Suppressor macrophage treated with lipopolysaccharide for 4 hours (primary cell): ENCODE measurements around the gene SHC3.
A peak's percentile ranks its signal among the peaks of the same experiment; 100 is the strongest.

Experiments
- DNase-seq: peaks from one replicate; pipeline ENCODE4 v3.0.0-alpha.2; 2020

SHC3 gene

DNA sequence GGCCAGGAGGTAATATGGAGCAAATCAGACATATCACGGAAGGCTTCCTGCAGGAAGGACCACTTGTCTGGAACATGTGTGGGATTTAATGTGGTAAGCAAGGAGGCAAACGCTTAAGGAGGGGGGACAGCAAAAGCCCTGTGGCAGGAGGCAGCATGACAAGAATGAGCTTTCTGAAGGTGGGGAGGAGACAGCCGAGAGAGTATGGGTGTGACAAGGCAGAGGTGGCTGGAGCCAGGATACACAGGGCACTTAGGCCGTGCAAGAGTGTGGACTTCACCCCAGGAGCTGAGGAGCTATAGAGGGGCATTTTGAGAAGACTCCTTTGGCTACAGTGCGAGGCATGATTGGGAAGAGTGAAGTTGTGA, 201.7 kb downstream of the SHC3 start:
- no peak for DNase-seq

DNA sequence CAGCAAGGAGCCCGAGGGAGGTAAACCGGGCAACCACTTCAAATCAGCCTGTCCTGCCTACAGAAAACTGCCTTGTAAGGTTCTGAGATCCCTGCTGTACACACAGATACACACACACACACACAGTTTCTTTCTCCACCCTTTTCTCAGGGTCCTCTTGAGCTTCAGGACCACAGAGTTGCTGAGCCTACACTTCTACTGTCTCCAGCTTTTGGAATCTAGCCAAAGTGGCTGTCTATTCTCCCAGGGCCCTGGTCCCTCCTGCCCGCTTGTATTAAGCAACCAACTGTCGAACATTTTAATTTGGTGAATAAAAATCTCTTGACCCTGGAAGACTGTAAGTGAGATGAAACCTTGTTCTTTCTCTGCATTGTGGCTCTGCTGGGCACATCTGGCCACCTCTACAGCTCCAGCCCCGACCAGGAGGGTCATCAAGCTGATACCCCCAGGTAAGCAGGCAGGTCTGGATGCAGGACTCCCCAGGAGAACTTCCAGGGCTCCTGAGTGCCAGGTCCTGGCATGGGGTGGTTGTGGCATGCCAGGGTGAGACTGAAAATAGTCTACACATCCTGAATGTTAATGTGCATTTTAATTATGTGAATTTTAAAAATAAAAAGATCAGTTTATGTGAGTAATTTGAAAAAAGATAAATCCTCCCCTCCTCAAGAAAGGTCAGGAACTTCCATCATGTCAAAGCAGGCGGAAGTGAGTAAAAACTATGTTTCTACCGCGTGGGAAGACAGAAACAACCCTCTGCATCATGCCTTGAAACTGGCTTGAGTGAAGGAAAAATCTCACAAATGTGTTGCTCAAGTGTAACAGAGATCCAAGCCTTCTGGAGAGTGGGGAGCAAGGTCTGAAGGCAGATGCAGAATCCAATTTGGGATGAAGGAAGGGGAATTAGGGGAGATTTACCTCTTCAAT, 202.4 kb downstream of the SHC3 start:
- DNase-seq: peak; percentile 39

DNA sequence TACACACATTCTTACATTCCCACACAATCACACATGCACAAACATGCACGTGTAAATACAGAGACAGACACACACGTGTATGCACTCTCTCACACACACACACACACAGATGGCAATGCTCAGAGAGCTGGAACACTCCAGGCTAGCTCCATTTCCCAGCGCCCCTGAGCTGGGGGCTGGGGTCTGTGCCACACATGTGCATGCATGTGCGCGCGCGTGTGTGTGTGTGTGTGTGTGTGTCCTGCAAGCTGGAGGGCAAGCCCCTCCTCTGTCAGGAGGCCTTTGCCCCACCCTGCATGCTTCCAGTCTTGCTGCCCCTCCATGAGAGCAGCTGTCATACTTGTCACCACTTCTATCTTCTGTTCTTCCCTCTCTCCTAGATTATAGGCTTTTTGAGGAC, 204.0 kb downstream of the SHC3 start:
- no peak for DNase-seq

DNA sequence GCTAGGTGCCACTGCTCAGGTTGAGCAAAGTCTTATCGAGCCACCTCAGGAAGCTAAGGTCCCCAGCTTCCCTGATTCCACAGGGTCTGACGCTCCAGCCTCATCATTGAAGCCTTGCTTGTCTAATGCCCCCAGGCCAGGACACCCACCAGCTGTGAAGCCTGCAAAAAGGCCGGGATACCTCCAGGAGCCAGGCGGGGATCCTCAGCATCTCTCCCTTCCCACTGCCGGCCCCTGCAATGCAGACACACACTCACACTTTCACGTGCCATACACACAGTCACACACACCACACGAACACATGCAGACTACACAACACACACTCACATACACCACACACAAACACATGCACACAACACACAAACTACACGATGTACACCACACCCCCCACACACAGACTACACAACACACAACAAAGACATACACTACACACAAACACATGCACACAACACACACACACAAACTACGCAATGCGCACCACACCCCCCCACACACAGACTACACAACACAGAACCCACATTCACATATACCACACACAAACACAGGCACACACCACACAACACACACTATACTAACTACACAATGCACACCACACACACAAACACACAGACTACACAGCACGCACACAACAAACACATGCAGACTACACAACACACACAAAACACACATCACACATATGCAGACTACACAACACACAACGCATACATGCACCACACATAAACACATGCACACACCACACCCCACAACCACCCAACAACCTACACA, 205.2 kb downstream of the SHC3 start:
- DNase-seq: no peak

DNA sequence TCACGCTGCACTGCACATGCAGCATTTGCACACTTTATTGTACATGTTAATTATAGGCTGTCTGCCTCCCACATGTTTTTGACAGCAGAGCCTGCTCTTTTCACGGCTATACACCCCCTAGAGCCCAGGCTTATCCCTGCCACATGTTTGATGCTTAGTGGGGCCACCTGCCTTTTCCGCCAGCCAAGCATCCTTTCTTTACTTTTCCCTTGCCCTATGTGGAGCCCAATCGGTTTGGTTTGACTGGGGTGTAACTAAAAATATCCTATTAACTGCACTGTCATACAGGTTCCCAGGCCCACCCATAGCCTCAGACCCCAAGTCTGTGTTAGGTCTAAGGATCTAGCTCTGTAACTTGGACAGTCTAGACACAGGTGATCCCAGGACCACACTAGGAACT, 206.2 kb downstream of the SHC3 start:
- no peak for DNase-seq

DNA sequence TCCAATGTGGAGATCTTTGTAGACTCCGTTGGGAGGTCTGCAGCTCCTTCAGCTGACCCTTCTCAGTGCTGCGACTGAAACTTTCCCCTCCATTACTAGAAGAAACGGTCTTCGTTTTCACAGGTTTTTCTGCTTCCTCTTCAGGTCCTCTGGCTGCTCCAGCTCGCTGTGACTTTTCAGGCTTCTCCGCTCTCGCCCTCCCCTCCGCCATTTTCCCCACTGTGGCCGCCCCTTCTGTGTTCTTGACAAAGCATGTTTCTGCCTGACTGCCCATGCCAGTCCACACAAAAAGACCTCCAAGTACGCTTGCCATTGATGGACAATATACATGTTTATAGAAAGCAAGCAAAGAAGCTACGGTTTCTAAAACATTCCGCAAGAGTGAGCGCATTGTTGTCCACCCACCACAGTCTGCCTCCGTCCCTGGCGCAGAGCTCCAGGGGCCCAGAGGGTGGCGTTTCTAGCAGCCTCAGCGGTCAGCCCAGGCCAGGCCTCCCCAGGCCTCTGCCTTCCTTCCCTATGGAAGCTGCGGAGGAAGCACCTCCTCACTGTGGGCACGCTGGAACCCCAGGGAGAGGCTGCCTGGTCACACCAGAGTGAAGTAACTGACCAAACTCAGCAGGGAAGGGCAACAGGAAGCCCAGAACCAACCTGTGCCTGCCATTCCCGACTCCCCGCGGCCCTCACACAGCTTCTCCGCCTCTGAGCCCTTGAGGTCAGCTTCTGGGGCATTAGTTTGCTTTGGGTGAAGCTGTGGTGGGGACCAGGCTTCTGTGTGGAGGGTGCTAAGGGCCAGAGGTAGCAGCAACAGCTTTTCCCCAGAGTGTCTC, 207.3 kb downstream of the SHC3 start:
- DNase-seq: no peak

DNA sequence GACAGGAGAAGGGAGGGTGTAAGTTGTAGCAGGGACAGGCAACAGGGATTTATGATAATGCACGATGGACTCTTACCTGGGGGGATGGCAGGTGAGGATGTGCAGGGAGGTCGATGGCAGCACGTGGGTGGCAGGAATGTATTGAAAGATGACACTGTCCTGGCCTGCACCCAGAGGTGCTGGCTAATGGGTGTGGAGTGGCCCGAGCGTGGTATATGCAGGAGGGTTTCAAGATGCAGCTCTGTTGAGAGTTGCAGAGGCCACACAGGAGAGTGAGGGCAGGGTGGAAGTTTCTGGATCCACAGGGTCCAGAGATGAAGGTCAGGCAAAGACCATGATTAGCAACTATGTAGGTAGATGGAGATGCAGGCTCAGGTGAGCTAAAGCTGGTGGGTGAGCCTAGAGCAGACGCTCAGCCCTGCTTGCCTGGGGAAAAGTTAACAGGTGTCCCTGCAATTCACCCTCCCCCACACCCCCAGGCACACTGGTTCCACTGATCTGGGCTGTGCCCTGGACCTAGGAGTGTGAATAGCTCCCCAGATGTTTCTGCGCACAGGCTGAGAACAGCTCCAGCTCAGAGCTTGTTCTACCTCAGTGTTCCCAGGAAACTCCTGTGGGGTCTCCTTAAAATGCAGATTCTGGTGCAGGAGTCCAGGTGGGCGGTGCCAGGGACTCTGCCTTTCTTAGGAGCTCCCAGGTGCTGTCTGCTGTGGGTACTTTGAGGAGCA, 208.8 kb downstream of the SHC3 start:
- no peak for DNase-seq

DNA sequence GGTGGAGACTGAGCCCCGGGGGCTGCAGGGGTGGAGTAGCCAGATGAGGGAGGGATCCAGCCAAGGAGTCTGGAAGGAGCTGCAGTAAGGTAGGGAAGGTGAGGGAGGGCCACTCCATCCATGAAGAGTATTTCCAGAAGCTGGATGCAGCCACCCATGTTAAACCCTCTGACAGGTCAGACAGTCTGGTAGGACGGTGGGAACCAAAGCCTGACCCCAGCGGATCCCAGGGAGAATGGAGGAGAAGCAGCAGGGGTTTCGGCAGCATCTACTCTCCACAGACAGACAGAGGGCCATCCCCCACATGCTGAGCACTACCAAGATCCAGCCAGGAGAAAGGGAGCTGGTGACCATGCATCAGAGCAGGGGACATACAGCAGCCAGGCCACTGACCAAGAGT, 209.8 kb downstream of the SHC3 start:
- DNase-seq: no peak

DNA sequence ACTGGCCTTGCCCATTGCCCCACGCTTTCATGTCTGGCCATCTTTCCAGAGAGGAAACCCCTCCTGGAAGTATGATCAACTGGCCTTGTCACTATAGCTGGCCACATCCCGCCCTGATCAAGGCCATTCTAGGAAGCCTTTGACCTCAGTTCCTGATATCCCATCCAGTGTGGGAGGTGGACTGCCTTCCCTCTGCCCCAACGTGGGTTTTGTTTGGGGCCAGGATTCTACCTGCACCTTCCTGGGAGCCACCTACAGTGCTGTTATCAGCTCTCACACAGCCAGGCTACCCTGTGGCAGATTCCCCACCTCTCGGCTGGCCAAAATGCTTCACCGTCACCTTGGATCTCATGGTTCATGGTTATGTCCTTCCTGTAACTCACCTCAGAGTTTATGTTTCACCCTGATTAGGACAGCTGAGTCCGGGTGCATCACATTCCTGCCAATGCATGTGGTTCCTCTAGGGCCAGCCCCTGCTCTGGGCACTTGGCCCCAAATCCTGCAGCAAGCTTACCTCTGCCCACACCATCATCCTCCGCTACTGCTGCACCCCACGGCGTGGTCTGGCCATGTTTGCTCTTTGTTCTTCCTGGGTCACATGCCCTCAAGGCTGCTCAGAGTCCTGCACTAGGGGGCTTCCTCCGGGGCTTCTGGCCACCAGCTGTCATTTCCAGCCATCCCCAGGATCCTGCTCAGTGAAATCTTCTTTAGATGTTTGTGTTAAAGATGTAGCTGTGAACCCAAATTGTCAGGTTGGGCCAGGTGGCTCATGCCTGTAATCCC, 211.5 kb downstream of the SHC3 start:
- no peak for DNase-seq

DNA sequence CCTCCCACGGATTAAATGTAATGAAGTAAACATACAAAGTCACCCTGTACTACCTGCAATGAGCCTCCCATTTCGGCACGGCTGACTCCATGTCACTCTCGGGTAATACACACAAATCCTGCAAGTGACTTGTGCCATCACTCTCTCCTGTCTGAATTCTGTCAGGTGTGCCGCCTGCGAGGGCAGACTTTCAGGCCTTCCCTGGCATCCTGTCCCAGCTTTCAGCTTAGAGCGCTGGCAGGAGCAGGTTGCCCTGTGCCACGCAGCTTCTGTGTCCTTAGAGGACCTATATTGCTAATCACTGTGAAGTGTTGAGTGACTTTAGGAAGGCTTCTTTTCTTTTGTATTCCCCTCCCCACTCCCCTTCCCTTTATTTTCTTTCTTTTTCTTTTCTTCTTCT, 213.1 kb downstream of the SHC3 start:
- DNase-seq: no peak

DNA sequence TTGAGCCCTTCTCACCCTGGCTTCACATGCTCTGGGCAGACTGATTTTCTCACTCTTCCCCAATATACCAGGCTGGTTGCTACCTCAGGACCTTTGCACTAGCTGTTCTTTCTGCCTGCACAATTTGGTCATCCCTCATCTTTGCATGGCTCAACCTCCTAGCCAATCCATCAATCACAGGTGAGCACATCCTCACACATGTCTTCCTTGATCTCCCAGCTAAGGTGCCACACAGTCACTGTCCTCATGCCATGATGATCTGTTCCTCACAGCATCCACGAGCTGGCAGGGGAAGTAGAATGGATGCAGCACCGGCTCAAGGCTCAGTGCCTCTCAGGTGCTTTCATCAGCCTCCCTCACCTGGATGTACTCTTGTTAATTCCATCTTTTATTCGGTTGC, 218.0 kb downstream of the SHC3 start:
- DNase-seq: no peak

DNA sequence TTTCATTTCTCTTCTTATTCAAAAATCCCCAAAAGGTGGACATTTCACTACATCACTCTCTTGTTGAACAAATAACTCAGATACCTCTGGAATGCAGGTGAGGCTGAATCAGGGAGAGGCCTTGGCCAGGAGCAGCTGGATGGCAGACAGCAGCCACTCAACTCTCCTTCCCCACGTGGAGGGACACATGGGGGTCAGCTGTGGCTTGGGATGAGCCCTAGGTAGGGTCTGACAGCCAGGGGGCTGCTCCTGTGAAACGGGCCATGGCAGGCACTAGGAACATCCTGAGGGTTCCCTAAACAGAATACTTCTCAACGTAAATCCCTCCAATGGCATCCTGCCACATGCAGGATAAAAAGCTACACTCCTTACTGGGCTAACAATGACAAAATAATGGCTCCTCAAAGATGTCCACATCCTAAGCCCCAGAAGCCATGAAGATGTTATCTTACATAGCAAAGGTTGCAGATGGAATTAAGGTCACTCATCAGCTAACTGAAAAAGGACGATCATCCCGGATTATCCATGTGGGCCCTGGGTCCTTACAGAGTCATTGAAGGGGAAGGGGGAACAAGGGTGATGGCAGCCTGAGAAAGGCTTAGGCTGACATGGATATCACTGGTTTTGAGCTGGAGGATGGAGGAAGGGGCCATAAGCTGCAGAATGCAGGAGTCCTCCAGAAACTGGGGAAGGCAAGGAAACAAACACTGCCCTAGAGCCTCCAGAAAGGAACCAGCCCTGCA, 218.7 kb downstream of the SHC3 start:
- no peak for DNase-seq

DNA sequence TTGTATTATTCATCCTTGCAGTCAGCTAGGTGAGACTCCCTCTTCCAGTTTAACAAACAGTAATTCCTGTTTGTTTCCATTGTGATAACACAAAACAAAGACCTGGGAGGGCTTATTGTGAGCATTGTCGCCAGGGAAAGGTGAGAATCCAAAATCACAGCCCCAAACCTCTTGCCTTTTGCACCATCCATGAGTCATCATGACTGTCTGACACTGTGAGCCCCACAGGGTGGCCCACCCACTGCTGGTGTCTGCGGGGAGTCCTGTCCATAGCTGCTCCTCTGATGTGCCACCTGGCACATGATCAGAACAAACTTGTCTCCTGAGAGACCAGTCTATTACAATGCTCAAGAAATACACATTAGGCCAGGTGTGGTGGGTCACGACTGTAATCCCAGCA, 221.1 kb downstream of the SHC3 start:
- no peak for DNase-seq
